NCI-H345 treated with DMSO at 0.1 percent for 48 hours (cell line): Measurements from ENCODE around the gene KCNN1.
"Not testable (repeated sequence)": the region's sequence is repeated elsewhere in the genome, so short reads cannot be mapped to it uniquely, and the experiment has no call there.

Experiments
- DNase-seq: peaks from one replicate; lab custom pipeline; 2025; ENCODE audit not compliant: unreplicated experiment; lab: John Stamatoyannopoulos, UW

KCNN1 gene

GRCh38 chr19:18021121-18021755 lies 54.3 kb downstream of the KCNN1 start:
- no peak for DNase-seq

GRCh38 chr19:18023622-18024251 lies 56.8 kb downstream of the KCNN1 start:
- DNase-seq = no peak

- DNase-seq = no peak
Measured at GRCh38 chr19:18027151-18027550, 60.2 kb downstream of the KCNN1 start.

GRCh38 chr19:18029617-18030338 lies 62.9 kb downstream of the KCNN1 start:
- no peak for DNase-seq

GRCh38 chr19:18031401-18031800 lies 64.5 kb downstream of the KCNN1 start:
- DNase-seq = not testable (repeated sequence)

GRCh38 chr19:18032102-18032501 lies 65.2 kb downstream of the KCNN1 start:
- not testable (repeated sequence) for DNase-seq

- no peak for DNase-seq
Measured at GRCh38 chr19:18041054-18041453, 74.1 kb downstream of the KCNN1 start.

- DNase-seq = no peak
Measured at GRCh38 chr19:18043676-18044075, 76.8 kb downstream of the KCNN1 start.

GRCh38 chr19:18044825-18045304 lies 78.0 kb downstream of the KCNN1 start:
- DNase-seq = no peak

GRCh38 chr19:18045307-18046050 lies 78.6 kb downstream of the KCNN1 start:
- DNase-seq = no peak

GRCh38 chr19:18046059-18046718 lies 79.3 kb downstream of the KCNN1 start:
- DNase-seq = no peak

- no peak for DNase-seq
Measured at GRCh38 chr19:18049385-18049784, 82.5 kb downstream of the KCNN1 start.
